Thyroid gland (tissue), 4 donors: ENCODE results near the gene WDFY1.

Source experiments
- POLR2A ChIP-seq, 2 donors: fragments of 450-650 bp; IDR thresholded peaks; one replicate each; pipeline ENCODE4 v1.6.1; 2017; ENCODE audit warnings: antibody characterized with exemption in 2 of 2, mild to moderate bottlenecking in 2 of 2, moderate library complexity in 1 of 2
- TF ChIP-seq, protein P1 (sequence below), 6 experiments: fragments of 200-600 bp in 3 of 6; fragments of 450-650 bp in 3 of 6; sonication (generic) in 3 of 6; IDR thresholded peaks; one replicate each; pipeline ENCODE4 v1.5.1; 2016 to 2019; ENCODE audit warnings: antibody characterized with exemption in 6 of 6, mild to moderate bottlenecking in 2 of 6, inconsistent platforms in 1 of 6, moderate library complexity in 1 of 6

DNA sequence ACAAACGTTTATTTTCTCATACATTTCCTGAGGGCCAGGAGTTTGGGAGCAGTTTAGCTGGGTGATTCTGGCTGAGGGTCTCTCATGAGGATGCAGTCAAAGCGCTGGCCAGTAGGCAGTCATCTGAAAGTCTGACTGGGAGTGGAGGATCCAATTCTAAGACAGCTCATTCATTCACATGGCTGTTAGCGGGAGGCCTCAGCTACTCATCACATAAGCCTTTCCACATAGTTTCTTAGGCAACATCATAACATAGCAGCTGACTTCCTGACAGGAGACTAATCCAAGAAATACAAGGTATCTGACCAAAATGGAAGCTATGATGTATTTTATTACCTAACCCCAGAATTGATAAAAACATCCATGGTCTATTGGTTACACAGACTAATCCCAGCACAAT lies 9.3 kb upstream of the WDFY1 start:
- TF ChIP-seq, protein P1, sequence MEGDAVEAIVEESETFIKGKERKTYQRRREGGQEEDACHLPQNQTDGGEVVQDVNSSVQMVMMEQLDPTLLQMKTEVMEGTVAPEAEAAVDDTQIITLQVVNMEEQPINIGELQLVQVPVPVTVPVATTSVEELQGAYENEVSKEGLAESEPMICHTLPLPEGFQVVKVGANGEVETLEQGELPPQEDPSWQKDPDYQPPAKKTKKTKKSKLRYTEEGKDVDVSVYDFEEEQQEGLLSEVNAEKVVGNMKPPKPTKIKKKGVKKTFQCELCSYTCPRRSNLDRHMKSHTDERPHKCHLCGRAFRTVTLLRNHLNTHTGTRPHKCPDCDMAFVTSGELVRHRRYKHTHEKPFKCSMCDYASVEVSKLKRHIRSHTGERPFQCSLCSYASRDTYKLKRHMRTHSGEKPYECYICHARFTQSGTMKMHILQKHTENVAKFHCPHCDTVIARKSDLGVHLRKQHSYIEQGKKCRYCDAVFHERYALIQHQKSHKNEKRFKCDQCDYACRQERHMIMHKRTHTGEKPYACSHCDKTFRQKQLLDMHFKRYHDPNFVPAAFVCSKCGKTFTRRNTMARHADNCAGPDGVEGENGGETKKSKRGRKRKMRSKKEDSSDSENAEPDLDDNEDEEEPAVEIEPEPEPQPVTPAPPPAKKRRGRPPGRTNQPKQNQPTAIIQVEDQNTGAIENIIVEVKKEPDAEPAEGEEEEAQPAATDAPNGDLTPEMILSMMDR (IDR thresholded peaks at IDR 0.05) = no peak
- no peak for TF ChIP-seq POLR2A (IDR thresholded peaks at IDR 0.05)
